Suprapubic skin (tissue), 4 donors: ENCODE results near the gene ATP5PO. TPM values are rescaled to one million over a fixed set of nuclear protein-coding genes. Genes with fewer than 3 reads are reported as not detected.

Experiments
- DNase-seq, 2 donors: peaks; one replicate each; pipeline ENCODE4 v3.0.0-alpha.2; 2019; ENCODE audit warnings: low spot score in 2 of 2
- H3K27ac ChIP-seq: fragments of 200-600 bp; sonication (generic); one replicate; pipeline ENCODE4 v1.5.1; 2019
- H3K27me3 ChIP-seq: fragments of 200-600 bp; sonication (generic); one replicate; pipeline ENCODE4 v1.5.1; 2019
- H3K36me3 ChIP-seq: fragments of 200-600 bp; sonication (generic); one replicate; pipeline ENCODE4 v1.5.1; 2019
- H3K4me1 ChIP-seq: fragments of 200-600 bp; sonication (generic); one replicate; pipeline ENCODE4 v1.5.1; 2019
- H3K4me3 ChIP-seq: fragments of 200-600 bp; sonication (generic); one replicate; pipeline ENCODE4 v1.5.1; 2019; ENCODE audit warnings: mild to moderate bottlenecking
- H3K9me3 ChIP-seq: fragments of 200-600 bp; sonication (generic); one replicate; pipeline ENCODE4 v1.5.1; 2019
- EP300 ChIP-seq: sonication (generic); formaldehyde crosslinking; IDR thresholded peaks from one replicate; pipeline ENCODE4 v1.6.1; 2017; ENCODE audit warnings: antibody characterized with exemption
- POLR2A ChIP-seq, 2 donors: fragments of 450-650 bp; IDR thresholded peaks; one replicate each; pipeline ENCODE4 v1.6.1; 2017; ENCODE audit warnings: antibody characterized with exemption in 2 of 2, mild to moderate bottlenecking in 2 of 2, moderate library complexity in 2 of 2
- POLR2AphosphoS5 ChIP-seq, 3 donors: sonication (generic); formaldehyde crosslinking; IDR thresholded peaks; one replicate each; pipeline ENCODE4 v1.6.1; 2017; ENCODE audit warnings: antibody characterized with exemption in 3 of 3
- WGBS: methylation state at CpG from one replicate; pipeline ENCODE4 v1.1.5; 2018; 5-methylcytosine and 5-hydroxymethylcytosine counted together
- total RNA-seq, 4 donors: library from RNA; depleted of rRNA; stranded (reverse); fragments of >200 nt; gene quantifications; one replicate each; pipeline ENCODE4 v1.1.0, GENCODE V29; 2016
- TF ChIP-seq, protein P1 (sequence below), 2 donors: fragments of 200-600 bp in 1 of 2; fragments of 450-650 bp in 1 of 2; sonication (generic) in 1 of 2; IDR thresholded peaks; one replicate each; pipeline ENCODE4 v1.5.1; 2016 to 2019; ENCODE audit warnings: antibody characterized with exemption in 2 of 2, mild to moderate bottlenecking in 1 of 2, moderate library complexity in 1 of 2

Gene ATP5PO
- total RNA-seq, 4 donors from 2014 or later = 121 to 182 (median 159) TPM

DNA sequence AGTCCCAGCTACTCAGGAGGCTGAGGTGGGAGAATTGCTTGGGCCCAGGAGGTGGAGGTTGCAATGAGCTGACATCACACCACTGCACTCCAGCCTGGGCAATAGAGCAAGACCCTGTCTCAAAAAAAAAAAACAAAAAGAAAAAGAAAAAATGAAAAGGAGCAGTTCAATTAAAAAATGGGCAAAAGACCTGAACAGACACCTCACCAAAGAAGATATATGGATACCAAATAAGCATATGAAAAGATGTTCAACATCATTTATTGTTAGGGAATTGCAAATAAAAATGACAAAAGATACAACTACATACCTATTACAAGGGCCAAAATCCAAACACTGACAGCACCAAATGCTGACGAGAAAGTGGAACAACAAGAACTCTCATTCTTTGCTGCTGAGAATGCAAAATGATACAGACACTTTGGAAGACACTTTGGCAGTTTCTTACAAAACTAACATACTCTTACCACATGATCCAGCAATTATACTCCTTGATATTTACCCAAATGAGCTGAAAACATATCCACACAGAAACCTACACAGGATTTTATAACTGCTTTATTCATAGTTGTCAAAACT is 28.7 kb upstream of the ATP5PO start:
- H3K4me1 ChIP-seq = peaks cover 38% of the 10 kb centered on the region
- H3K27me3 ChIP-seq = no peaks in the 10 kb centered on the region
- no peak overlapping the region for H3K27ac ChIP-seq
- H3K9me3 ChIP-seq = no peaks in the 10 kb centered on the region
- no peak for DNase-seq
- no peak overlapping the region for H3K4me3 ChIP-seq
- 100% methylated on average over 1 of the region's 1 CpG for WGBS
- no peaks in the 10 kb centered on the region for H3K36me3 ChIP-seq
- TF ChIP-seq POLR2A (IDR thresholded peaks at IDR 0.05) = no peak
- TF ChIP-seq, protein P1, sequence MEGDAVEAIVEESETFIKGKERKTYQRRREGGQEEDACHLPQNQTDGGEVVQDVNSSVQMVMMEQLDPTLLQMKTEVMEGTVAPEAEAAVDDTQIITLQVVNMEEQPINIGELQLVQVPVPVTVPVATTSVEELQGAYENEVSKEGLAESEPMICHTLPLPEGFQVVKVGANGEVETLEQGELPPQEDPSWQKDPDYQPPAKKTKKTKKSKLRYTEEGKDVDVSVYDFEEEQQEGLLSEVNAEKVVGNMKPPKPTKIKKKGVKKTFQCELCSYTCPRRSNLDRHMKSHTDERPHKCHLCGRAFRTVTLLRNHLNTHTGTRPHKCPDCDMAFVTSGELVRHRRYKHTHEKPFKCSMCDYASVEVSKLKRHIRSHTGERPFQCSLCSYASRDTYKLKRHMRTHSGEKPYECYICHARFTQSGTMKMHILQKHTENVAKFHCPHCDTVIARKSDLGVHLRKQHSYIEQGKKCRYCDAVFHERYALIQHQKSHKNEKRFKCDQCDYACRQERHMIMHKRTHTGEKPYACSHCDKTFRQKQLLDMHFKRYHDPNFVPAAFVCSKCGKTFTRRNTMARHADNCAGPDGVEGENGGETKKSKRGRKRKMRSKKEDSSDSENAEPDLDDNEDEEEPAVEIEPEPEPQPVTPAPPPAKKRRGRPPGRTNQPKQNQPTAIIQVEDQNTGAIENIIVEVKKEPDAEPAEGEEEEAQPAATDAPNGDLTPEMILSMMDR (IDR thresholded peaks at IDR 0.05) = no peak
- no peak for TF ChIP-seq POLR2AphosphoS5 (IDR thresholded peaks at IDR 0.05)
- no peak for TF ChIP-seq EP300

DNA sequence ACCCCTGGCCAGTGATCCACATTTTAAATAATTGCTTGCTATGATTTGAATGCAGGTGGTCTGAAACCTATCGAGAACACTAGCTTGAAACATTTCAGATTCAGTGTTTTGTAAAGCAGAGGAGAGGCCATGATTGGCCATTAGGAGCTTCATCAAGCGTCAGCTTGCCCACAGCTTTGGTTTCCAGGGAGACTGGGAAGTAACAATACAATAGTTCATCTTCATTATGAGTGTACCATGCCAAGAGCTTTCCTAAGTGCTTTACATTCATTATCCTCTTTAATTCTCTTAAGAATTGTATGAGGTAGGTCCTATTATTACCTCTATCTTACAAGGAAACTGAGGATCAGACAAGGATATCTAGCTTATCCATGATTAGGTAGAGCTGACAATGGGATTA is 27.7 kb upstream of the ATP5PO start:
- Histone ChIP-seq H3K4me3 (no peak overlapping the region), H3K4me1 (peaks cover 28% of the 10 kb centered on the region), H3K36me3 (no peaks in the 10 kb centered on the region), H3K27me3 (no peaks in the 10 kb centered on the region), H3K27ac (no peak overlapping the region), H3K9me3 (no peaks in the 10 kb centered on the region)
- WGBS = 63% methylated on average over 2 of the region's 2 CpGs
- DNase-seq = no peak
- TF ChIP-seq POLR2AphosphoS5 (IDR thresholded peaks at IDR 0.05) (no peak), POLR2A (IDR thresholded peaks at IDR 0.05) (no peak), EP300 (no peak)
- TF ChIP-seq, protein P1 (IDR thresholded peaks at IDR 0.05) = no peak

DNA sequence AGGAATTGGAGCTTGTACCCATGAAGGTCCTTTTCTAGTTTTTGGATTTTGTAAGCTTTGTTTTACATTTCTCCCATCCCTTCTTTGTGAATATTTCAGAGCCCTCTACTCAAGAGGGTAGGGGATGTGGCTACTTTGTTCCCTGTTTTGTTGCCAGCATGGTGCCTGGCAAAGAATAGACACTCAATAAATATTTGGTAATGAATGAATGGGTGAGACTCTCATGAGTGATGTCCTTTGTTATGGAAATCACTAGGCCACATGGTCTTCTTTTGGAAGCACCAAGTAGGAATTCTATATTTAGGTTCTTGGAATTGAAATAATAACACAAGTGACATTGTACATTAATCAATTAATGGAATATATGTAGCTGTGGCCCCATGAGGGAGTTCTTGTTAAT is 26.8 kb upstream of the ATP5PO start:
- no peak overlapping the region for H3K27ac ChIP-seq
- no peaks in the 10 kb centered on the region for H3K36me3 ChIP-seq
- peaks cover 19% of the 10 kb centered on the region for H3K4me1 ChIP-seq
- TF ChIP-seq, protein P1 (IDR thresholded peaks at IDR 0.05) = no peak
- TF ChIP-seq EP300 (no peak), POLR2AphosphoS5 (IDR thresholded peaks at IDR 0.05) (no peak), POLR2A (IDR thresholded peaks at IDR 0.05) (no peak)
- H3K27me3 ChIP-seq = no peaks in the 10 kb centered on the region
- DNase-seq = no peak
- no peak overlapping the region for H3K4me3 ChIP-seq
- H3K9me3 ChIP-seq = no peaks in the 10 kb centered on the region

DNA sequence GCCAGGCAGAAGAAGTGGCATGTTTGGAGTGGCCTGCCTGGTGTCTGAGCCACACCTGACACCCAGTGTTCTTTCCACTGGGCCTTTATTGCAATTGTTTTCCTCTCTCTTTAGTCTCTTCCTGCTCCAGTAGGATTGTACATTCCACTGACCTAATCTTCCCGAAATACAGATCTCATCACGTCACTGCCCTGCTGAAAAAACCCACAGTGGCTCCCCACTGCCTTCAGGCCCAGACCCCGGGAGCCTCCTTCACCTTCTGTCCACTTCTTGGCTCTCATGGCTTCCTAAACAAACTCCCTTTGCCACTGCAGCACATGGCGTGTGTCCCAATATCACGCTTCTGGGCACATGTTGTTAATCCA is 25.3 kb upstream of the ATP5PO start:
- Histone ChIP-seq H3K4me1 (peaks cover 13% of the 10 kb centered on the region), H3K36me3 (no peaks in the 10 kb centered on the region), H3K4me3 (no peak overlapping the region), H3K9me3 (no peaks in the 10 kb centered on the region), H3K27me3 (no peaks in the 10 kb centered on the region), H3K27ac (no peak overlapping the region)
- 86% methylated on average over 5 of the region's 5 CpGs for WGBS
- TF ChIP-seq, protein P1 (IDR thresholded peaks at IDR 0.05) = no peak
- TF ChIP-seq EP300 = no peak
- no peak for TF ChIP-seq POLR2AphosphoS5 (IDR thresholded peaks at IDR 0.05)
- no peak for TF ChIP-seq POLR2A (IDR thresholded peaks at IDR 0.05)
- no peak for DNase-seq

DNA sequence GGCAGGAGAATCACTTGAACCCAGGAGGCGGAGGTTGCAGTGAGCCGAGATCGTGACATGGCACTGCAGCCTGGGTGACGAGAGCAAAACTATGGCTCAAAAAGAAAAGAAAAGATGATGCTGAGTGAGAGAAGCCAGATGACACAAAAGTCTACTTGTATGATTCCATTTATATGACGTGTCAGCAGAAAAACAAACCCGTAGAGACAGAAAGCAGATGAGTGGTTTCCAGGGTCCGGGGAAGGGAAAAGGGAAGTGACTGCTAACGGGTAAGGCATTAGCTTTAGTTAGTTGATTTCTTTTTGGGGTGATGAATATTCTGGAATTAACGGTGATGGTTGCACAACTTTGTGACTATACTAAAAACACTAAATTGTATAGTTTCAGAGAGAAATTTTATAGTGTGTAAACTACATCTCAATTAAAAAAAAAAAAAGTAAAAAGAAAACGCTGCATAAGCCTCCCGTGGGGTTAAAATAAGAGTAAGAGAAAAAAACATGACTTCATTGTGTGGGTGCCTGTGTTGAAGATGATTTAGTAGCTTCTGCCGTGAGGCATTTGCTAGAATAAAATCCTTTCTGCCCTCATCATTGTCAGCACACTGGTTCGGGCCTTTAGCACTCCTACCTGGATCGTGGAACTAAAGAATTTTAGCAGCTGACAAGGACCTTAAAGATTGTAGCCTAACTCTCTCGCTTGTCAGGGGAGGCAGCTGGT is 24.7 kb upstream of the ATP5PO start:
- H3K9me3 ChIP-seq = no peaks in the 10 kb centered on the region
- no peak for DNase-seq
- TF ChIP-seq POLR2A (IDR thresholded peaks at IDR 0.05) = no peak
- TF ChIP-seq POLR2AphosphoS5 (IDR thresholded peaks at IDR 0.05) = no peak
- TF ChIP-seq EP300 = no peak
- TF ChIP-seq, protein P1 (IDR thresholded peaks at IDR 0.05) = no peak
- H3K4me3 ChIP-seq = no peak overlapping the region
- H3K36me3 ChIP-seq = no peaks in the 10 kb centered on the region
- no peak overlapping the region for H3K27ac ChIP-seq
- 87% methylated on average over 15 of the region's 15 CpGs for WGBS
- H3K4me1 ChIP-seq = peaks cover 17% of the 10 kb centered on the region
- H3K27me3 ChIP-seq = no peaks in the 10 kb centered on the region
